ENCODE results near the gene TMEM82.

DNA sequence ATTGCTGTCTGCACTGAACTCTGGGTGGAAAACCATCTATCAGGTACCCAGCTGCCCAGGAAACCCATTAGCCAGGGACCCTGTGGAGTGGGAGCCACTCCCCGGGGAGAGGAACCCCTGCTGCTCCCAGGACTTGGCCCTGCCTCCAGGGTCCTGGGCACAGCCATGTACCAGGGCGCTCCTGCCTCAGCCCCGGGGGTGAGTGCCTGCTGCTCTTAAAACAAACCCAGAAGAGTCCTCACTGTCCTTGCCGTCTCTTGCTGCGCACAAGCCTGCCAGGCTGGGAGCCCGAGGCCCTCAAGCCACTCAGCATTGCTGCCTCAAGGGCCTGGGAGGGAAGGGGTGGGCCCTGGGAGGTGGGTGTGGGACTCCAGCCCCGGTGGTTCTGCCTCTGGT is 9.6 kb upstream of the TMEM82 start:
- TF ChIP-seq, protein P1, sequence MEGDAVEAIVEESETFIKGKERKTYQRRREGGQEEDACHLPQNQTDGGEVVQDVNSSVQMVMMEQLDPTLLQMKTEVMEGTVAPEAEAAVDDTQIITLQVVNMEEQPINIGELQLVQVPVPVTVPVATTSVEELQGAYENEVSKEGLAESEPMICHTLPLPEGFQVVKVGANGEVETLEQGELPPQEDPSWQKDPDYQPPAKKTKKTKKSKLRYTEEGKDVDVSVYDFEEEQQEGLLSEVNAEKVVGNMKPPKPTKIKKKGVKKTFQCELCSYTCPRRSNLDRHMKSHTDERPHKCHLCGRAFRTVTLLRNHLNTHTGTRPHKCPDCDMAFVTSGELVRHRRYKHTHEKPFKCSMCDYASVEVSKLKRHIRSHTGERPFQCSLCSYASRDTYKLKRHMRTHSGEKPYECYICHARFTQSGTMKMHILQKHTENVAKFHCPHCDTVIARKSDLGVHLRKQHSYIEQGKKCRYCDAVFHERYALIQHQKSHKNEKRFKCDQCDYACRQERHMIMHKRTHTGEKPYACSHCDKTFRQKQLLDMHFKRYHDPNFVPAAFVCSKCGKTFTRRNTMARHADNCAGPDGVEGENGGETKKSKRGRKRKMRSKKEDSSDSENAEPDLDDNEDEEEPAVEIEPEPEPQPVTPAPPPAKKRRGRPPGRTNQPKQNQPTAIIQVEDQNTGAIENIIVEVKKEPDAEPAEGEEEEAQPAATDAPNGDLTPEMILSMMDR (IDR thresholded peaks at IDR 0.05 in 8 of 11, conservative IDR thresholded peaks at IDR 0.05 in 3 of 11): no peak
- TF ChIP-seq POLR2AphosphoS5 (IDR thresholded peaks at IDR 0.05): no peak

Data from spleen (tissue), 7 donors.